ENCODE measurements around the gene RAB11FIP4. TPM values are rescaled to one million over a fixed set of nuclear protein-coding genes. Genes with fewer than 3 reads are reported as not detected.
"Not testable (repeated sequence)": the region's sequence is repeated elsewhere in the genome, so short reads cannot be mapped to it uniquely, and the experiment has no call there.

RAB11FIP4 gene
- total and polyA plus RNA-seq, 9 donors: 1.8 to 16.5 (median 6.4) TPM

DNA sequence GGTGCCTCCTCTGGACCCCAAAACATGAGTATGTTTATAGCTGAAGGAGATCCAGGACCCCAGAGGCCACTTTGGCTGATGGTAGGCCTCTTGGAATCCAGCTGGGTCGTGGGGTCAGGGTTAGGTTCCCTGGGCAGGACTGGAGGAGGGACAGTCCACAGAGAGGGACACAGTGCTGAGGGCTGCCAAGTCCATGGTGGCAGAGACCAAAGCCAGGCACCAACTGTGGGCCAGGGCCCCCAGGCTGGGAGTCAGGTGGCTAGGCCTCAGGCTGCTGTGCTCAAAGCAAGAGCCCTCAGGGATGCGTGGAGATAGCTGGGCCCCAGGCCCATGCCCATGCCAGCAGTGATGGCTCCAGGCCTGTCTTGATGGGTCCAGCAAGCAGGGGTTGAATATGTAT lies 44.1 kb downstream of the RAB11FIP4 start:
- no peaks in the 10 kb centered on the region for H3K36me3 ChIP-seq
- no peaks in the 10 kb centered on the region for H3K9me3 ChIP-seq
- H3K4me1 ChIP-seq (ENCODE audit: insufficient read depth): no peaks in the 10 kb centered on the region
- no peaks in the 10 kb centered on the region for H3K27me3 ChIP-seq
- 50 to 63% (median 63%) methylated on average over 2 of the region's 2 CpGs for WGBS, 3 donors
- intact Hi-C loops (cut with DNase I): loop anchor here (2.0 to 10.0 kb wide), 7 partner anchors 42 to 409 kb away; no protein-coding TSS in a partner anchor
- no peak for DNase-seq
- no peak for TF ChIP-seq CTCF (IDR thresholded peaks at IDR 0.05)
- no peak for TF ChIP-seq EP300 (IDR thresholded peaks at IDR 0.05)
- no peak overlapping the region for H3K27ac ChIP-seq
- H3K4me3 ChIP-seq: no peak overlapping the region

- Histone ChIP-seq H3K27me3 (no peaks in the 10 kb centered on the region), H3K4me3 (no peak overlapping the region), H3K4me1 (ENCODE audit: insufficient read depth) (no peaks in the 10 kb centered on the region), H3K27ac (no peak overlapping the region), H3K9me3 (no peaks in the 10 kb centered on the region), H3K36me3 (no peaks in the 10 kb centered on the region)
- 50 to 64% (median 58%) methylated on average over 11 of the region's 11 CpGs for WGBS, 3 donors
- TF ChIP-seq CTCF (IDR thresholded peaks at IDR 0.05) (no peak), EP300 (IDR thresholded peaks at IDR 0.05) (no peak), POLR2A (IDR thresholded peaks at IDR 0.05) (no peak)
- intact Hi-C loops (cut with DNase I): loop anchor here (2.0 to 10.0 kb wide), 7 partner anchors 39 to 407 kb away; no protein-coding TSS in a partner anchor
- no peak for DNase-seq
Observed at GRCh38 chr17:31437720-31438400, 46.4 kb downstream of the RAB11FIP4 start.

DNA sequence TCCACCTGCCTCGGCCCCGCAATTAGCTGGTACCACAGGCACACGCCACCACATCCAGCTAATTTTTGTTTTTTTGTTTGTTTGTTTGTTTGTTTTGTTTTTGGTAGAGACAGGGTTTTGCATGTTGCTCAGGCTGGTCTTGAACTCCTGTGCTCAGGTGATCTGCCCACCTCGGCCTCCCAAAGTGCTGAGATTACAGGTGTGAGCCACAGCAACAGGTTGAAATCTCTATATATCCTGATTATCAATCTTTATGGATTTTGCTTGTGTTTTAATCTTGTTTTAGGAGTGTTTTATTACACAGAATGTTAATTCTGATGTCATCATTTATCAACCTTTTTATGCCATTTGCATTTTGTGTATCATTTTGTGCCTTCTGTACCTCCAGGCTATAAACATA lies 48.2 kb downstream of the RAB11FIP4 start:
- Histone ChIP-seq H3K9me3 (no peaks in the 10 kb centered on the region), H3K4me1 (ENCODE audit: insufficient read depth) (no peaks in the 10 kb centered on the region), H3K27ac (no peak overlapping the region), H3K27me3 (no peaks in the 10 kb centered on the region), H3K4me3 (no peak overlapping the region), H3K36me3 (no peaks in the 10 kb centered on the region)
- no peak for DNase-seq
- intact Hi-C loops (cut with DNase I): loop anchor here (5.0 to 10.0 kb wide), 6 partner anchors 38 to 405 kb away; no protein-coding TSS in a partner anchor
- TF ChIP-seq CTCF (IDR thresholded peaks at IDR 0.05) (no peak), POLR2A (IDR thresholded peaks at IDR 0.05) (no peak), EP300 (IDR thresholded peaks at IDR 0.05) (no peak)
- 87 to 93% (median 93%) methylated on average over 4 of the region's 4 CpGs for WGBS, 3 donors

- intact Hi-C loops (cut with DNase I): no loop called here
- no peaks in the 10 kb centered on the region for H3K4me1 ChIP-seq (ENCODE audit: insufficient read depth)
- TF ChIP-seq POLR2A (IDR thresholded peaks at IDR 0.05): no peak
- no peak for TF ChIP-seq EP300 (IDR thresholded peaks at IDR 0.05)
- TF ChIP-seq CTCF (IDR thresholded peaks at IDR 0.05): no peak
- no peaks in the 10 kb centered on the region for H3K9me3 ChIP-seq
- whole genome bisulfite sequencing, 3 donors: 41 to 59% (median 46%) methylated on average over 5 of the region's 5 CpGs
- DNase-seq: no peak
- no peak overlapping the region for H3K27ac ChIP-seq
- no peaks in the 10 kb centered on the region for H3K27me3 ChIP-seq
- H3K36me3 ChIP-seq: no peaks in the 10 kb centered on the region
- no peak overlapping the region for H3K4me3 ChIP-seq
Observed at GRCh38 chr17:31442276-31442675, 50.8 kb downstream of the RAB11FIP4 start.

DNA sequence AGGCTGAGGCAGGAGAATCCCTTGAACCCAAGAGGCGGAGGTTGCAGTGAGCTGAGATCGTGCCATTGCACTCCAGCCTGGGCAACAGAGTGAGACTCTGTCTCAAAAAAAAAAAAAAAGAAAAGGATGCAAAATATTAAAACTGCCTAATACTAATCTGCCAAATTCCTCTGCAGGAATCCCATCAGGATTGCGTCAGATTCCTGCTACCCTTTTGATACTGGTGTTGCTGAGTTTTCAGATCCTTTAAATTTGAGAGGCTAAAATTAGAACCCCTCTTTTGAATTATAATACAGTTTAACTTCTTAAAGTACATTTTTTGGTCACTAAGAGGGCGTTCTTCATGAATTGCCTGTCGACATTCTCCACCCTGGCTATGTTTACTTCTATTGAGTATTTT lies 51.4 kb downstream of the RAB11FIP4 start:
- H3K4me3 ChIP-seq; DNase-seq; intact Hi-C loops (cut with DNase I); H3K36me3 ChIP-seq; H3K9me3 ChIP-seq; H3K4me1 ChIP-seq (ENCODE audit: insufficient read depth); H3K27ac ChIP-seq; H3K27me3 ChIP-seq: not testable (repeated sequence)
- WGBS, 3 donors: 55 to 57% (median 57%) methylated on average over 5 of the region's 5 CpGs
